AG10803 (cell line): ENCODE results near the gene MYH10.

Experiments used
- DNase-seq: peaks from one replicate; pipeline ENCODE4 v3.0.0; 2010; ENCODE audit warnings: low read depth
- H3K4me3 ChIP-seq: 2 replicates; pipeline ENCODE4 v1.5.1; 2011; ENCODE audit warnings: mild to moderate bottlenecking, low read length, control low read depth
- CTCF ChIP-seq: conservative IDR thresholded peaks from 2 replicates; pipeline ENCODE4 v1.5.1; 2011; ENCODE audit warnings: mild to moderate bottlenecking, low read length, control low read depth, inconsistent platforms

MYH10 gene

GRCh38 chr17:8599351-8600011, 31.0 kb downstream of the MYH10 start:
- no peak for DNase-seq
- no peak for TF ChIP-seq CTCF
- H3K4me3 ChIP-seq: no peak overlapping the region

GRCh38 chr17:8598913-8599312, 31.6 kb downstream of the MYH10 start:
- TF ChIP-seq CTCF: no peak
- no peak overlapping the region for H3K4me3 ChIP-seq
- peak; percentile 10 for DNase-seq

- no peak for DNase-seq
- TF ChIP-seq CTCF: no peak
- H3K4me3 ChIP-seq: no peak overlapping the region
These were observed 36.7 kb downstream of the MYH10 start for GRCh38 chr17:8593830-8594229.

GRCh38 chr17:8593276-8593675, 37.2 kb downstream of the MYH10 start:
- TF ChIP-seq CTCF: no peak
- DNase-seq: no peak
- H3K4me3 ChIP-seq: no peak overlapping the region

GRCh38 chr17:8588877-8589554, 41.5 kb downstream of the MYH10 start:
- no peak for TF ChIP-seq CTCF
- no peak overlapping the region for H3K4me3 ChIP-seq
- DNase-seq: no peak

GRCh38 chr17:8586766-8587165, 43.8 kb downstream of the MYH10 start:
- no peak for TF ChIP-seq CTCF
- no peak for DNase-seq
- no peak overlapping the region for H3K4me3 ChIP-seq

GRCh38 chr17:8585911-8586310, 44.6 kb downstream of the MYH10 start:
- no peak for TF ChIP-seq CTCF
- DNase-seq: no peak
- no peak overlapping the region for H3K4me3 ChIP-seq
